HepG2 (cell line): Measurements from ENCODE around the gene CCDC57. TPM values are rescaled to one million over a fixed set of nuclear protein-coding genes. Genes with fewer than 3 reads are reported as not detected.
A peak's percentile ranks its signal among the peaks of the same experiment; 100 is the strongest.

Source experiments
- CSRNP1 ChIP-seq: sonication (generic); formaldehyde crosslinking; IDR thresholded peaks from 2 replicates; pipeline ENCODE4 v1.8.1; 2023; ENCODE audit warnings: mild to moderate bottlenecking, missing genetic modification reagents
- ESRRA ChIP-seq: sonication (generic); formaldehyde crosslinking; IDR thresholded peaks from 2 replicates; pipeline ENCODE4 v1.5.1; 2020; ENCODE audit warnings: mild to moderate bottlenecking, low read depth, missing genetic modification reagents
- NFE2 ChIP-seq: sonication (generic); formaldehyde crosslinking; IDR thresholded peaks from 2 replicates; pipeline ENCODE4 v1.4.0; 2020; ENCODE audit warnings: missing genetic modification reagents
- NR2F1 ChIP-seq, 2 experiments: fragments of 450-650 bp in 1 of 2; formaldehyde crosslinking in 1 of 2; IDR thresholded peaks; 2 replicates each; pipeline versions ENCODE4 v1.5.0 to v1.6.1; 2016 to 2020; ENCODE audit warnings: mild to moderate bottlenecking in 1 of 2, missing compliant biosample characterization in 1 of 2, missing genetic modification reagents in 1 of 2, moderate library complexity in 1 of 2
- TERF1 ChIP-seq: sonication (generic); formaldehyde crosslinking; IDR thresholded peaks from 2 replicates; pipeline ENCODE4 v1.8.0; 2022; ENCODE audit warnings: mild to moderate bottlenecking, missing genetic modification reagents, moderate library complexity
- XRCC5 ChIP-seq: fragments of 200-400 bp; formaldehyde crosslinking; optimal IDR thresholded peaks from 2 replicates; pipeline ENCODE3; 2017; ENCODE audit warnings: mild to moderate bottlenecking, low read length
- ZFP37 ChIP-seq: sonication (generic); formaldehyde crosslinking; IDR thresholded peaks from 2 replicates; pipeline ENCODE4 v1.4.0; 2020; ENCODE audit warnings: missing genetic modification reagents, borderline replicate concordance
- ZHX1 ChIP-seq: sonication (generic); formaldehyde crosslinking; IDR thresholded peaks from 2 replicates; pipeline ENCODE4 v1.8.1; 2022; ENCODE audit warnings: low read depth, mild to moderate bottlenecking, missing genetic modification reagents
- ZMAT5 ChIP-seq: sonication (generic); formaldehyde crosslinking; IDR thresholded peaks from 2 replicates; pipeline ENCODE4 v1.5.0; 2020; ENCODE audit warnings: mild to moderate bottlenecking, low read depth, missing genetic modification reagents, borderline replicate concordance
- ZNF101 ChIP-seq: sonication (generic); formaldehyde crosslinking; IDR thresholded peaks from 2 replicates; pipeline ENCODE4 v1.4.0; 2020; ENCODE audit warnings: mild to moderate bottlenecking, low read depth, missing genetic modification reagents, borderline replicate concordance
- ZNF326 ChIP-seq: sonication (generic); formaldehyde crosslinking; IDR thresholded peaks from 2 replicates; pipeline ENCODE4 v1.4.0; 2020; ENCODE audit warnings: missing genetic modification reagents, borderline replicate concordance
- ZNF496 ChIP-seq: sonication (generic); formaldehyde crosslinking; IDR thresholded peaks from 2 replicates; pipeline ENCODE4 v1.8.1; 2023; ENCODE audit warnings: mild to moderate bottlenecking, moderate library complexity, missing genetic modification reagents; ENCODE audit not compliant: insufficient replicate concordance
- ZNF577 ChIP-seq: sonication (generic); formaldehyde crosslinking; IDR thresholded peaks from 2 replicates; pipeline ENCODE4 v1.4.0; 2020; ENCODE audit warnings: mild to moderate bottlenecking, low read depth, missing genetic modification reagents, borderline replicate concordance
- ZNF639 ChIP-seq: conservative IDR thresholded peaks from 2 replicates; pipeline ENCODE4 v1.6.1; 2018; ENCODE audit warnings: missing genetic modification reagents
- ZNF670 ChIP-seq: sonication (generic); formaldehyde crosslinking; IDR thresholded peaks from 2 replicates; pipeline ENCODE4 v1.8.0; 2022; ENCODE audit warnings: mild to moderate bottlenecking, missing genetic modification reagents, borderline replicate concordance
- ZNF709 ChIP-seq: sonication (generic); formaldehyde crosslinking; IDR thresholded peaks from 2 replicates; pipeline ENCODE4 v1.5.0; 2020; ENCODE audit warnings: mild to moderate bottlenecking, missing genetic modification reagents
- ZNF816 ChIP-seq: sonication (generic); formaldehyde crosslinking; IDR thresholded peaks from 2 replicates; pipeline ENCODE4 v1.8.0; 2022; ENCODE audit warnings: missing genetic modification reagents, mild to moderate bottlenecking, borderline replicate concordance
- ZSCAN12 ChIP-seq: sonication (generic); formaldehyde crosslinking; IDR thresholded peaks from 2 replicates; pipeline ENCODE4 v1.9.0; 2021; ENCODE audit warnings: mild to moderate bottlenecking, missing genetic modification reagents
- polyA plus RNA-seq, 8 experiments: library from polyadenylated mRNA; depleted of rRNA in 3 of 8; stranded (reverse) in 7 of 8; unstranded in 1 of 8; fragments of >200 nt; fragmentation: Illumina TruSeq in 4 of 8; extraction: Trizol in 4 of 8; gene quantifications; 2 replicates each; pipeline versions ENCODE4 v1.2.1 to v1.2.3, GENCODE V29; 2011 to 2016; ENCODE audit warnings: low read depth in 4 of 8, missing spikeins in 1 of 8, mixed read lengths in 1 of 8; ENCODE audit not compliant: insufficient read depth in 1 of 8
- total RNA-seq, 5 experiments: library from RNA; depleted of rRNA; stranded (reverse); fragments of >200 nt; fragmentation: Illumina TruSeq; extraction: Trizol; gene quantifications; 2 replicates each; pipeline ENCODE4 v1.2.3, GENCODE V29; 2016; ENCODE audit warnings: low read depth in 1 of 5

CCDC57 gene
- total and polyA plus RNA-seq, 2 of the 13 experiments (the other 11 are each of a cell fraction or from before 2014, with no cell fraction given), result 59.3 to 59.9 TPM

- TF ChIP-seq ZFP37 (no peak), CSRNP1 (CRISPR knock-in tag) (no peak), NR2F1 (CRISPR knock-in tag; IDR thresholded peaks at IDR 0.05) (no peak), XRCC5 (no peak), NFE2 (CRISPR knock-in tag) (no peak), ZNF670 (CRISPR knock-in tag) (peak; percentile 87), ZNF326 (CRISPR knock-in tag) (no peak), ESRRA (no peak), ZSCAN12 (CRISPR knock-in tag) (no peak), ZMAT5 (CRISPR knock-in tag) (no peak), ZNF496 (CRISPR knock-in tag) (no peak), ZHX1 (CRISPR knock-in tag) (no peak), ZNF709 (CRISPR knock-in tag) (no peak; the same call in 1 of the 2 replicates), ZNF816 (CRISPR knock-in tag) (peak; percentile 94; the same call in 1 of the 2 replicates), ZNF101 (no peak), TERF1 (CRISPR knock-in tag) (0 out of 2 replicates have a peak, but pooled peaks have one; percentile 16), ZNF577 (CRISPR knock-in tag) (no peak), ZNF639 (CRISPR knock-in tag) (peak; percentile 1; the same call in 1 of the 2 replicates)
These were observed 16.4 kb upstream of the CCDC57 start, which contains the start of gene SLC16A3 (continued) for GRCh38 chr17:82228842-82229697.
